Lower leg skin (tissue), 4 donors: Measurements from ENCODE around the gene STAT5B. TPM values are rescaled to one million over a fixed set of nuclear protein-coding genes. Genes with fewer than 3 reads are reported as not detected.

Experiments used
- DNase-seq, 2 donors: peaks; one replicate each; pipeline ENCODE4 v3.0.0-alpha.2; 2019; ENCODE audit warnings: low spot score in 2 of 2
- H3K4me3 ChIP-seq: fragments of 200-600 bp; sonication (generic); 2 replicates; pipeline ENCODE4 v1.5.1; 2017; ENCODE audit warnings: mild to moderate bottlenecking, low read depth; ENCODE audit not compliant: poor library complexity, severe bottlenecking
- POLR2A ChIP-seq, 2 donors: fragments of 450-650 bp; IDR thresholded peaks; one replicate each; pipeline ENCODE4 v1.6.1; 2016 to 2017; ENCODE audit warnings: antibody characterized with exemption in 2 of 2, mild to moderate bottlenecking in 1 of 2, moderate library complexity in 1 of 2
- WGBS, 2 donors: methylation state at CpG; one replicate each; pipeline ENCODE4 v1.1.5; 2018; 5-methylcytosine and 5-hydroxymethylcytosine counted together
- intact Hi-C: fragments of 100-400 bp; cut with DNase I; formaldehyde crosslinking; loops from one replicate; pipeline ENCODE4 v1.15.0; 2023; ENCODE audit warnings: low total_unique reads
- total RNA-seq, 4 donors: library from RNA; depleted of rRNA; stranded (reverse); fragments of >200 nt; gene quantifications; one replicate each; pipeline ENCODE4 v1.1.0, GENCODE V29; 2016
- TF ChIP-seq, protein P1 (sequence below), 3 donors: fragments of 450-650 bp; IDR thresholded peaks; one replicate each; pipeline ENCODE4 v1.5.1; 2016; ENCODE audit warnings: antibody characterized with exemption in 3 of 3, mild to moderate bottlenecking in 3 of 3, moderate library complexity in 2 of 3

Gene STAT5B
- total RNA-seq, 4 donors from 2014 or later = 40.2 to 72.4 (median 50.5) TPM

DNA sequence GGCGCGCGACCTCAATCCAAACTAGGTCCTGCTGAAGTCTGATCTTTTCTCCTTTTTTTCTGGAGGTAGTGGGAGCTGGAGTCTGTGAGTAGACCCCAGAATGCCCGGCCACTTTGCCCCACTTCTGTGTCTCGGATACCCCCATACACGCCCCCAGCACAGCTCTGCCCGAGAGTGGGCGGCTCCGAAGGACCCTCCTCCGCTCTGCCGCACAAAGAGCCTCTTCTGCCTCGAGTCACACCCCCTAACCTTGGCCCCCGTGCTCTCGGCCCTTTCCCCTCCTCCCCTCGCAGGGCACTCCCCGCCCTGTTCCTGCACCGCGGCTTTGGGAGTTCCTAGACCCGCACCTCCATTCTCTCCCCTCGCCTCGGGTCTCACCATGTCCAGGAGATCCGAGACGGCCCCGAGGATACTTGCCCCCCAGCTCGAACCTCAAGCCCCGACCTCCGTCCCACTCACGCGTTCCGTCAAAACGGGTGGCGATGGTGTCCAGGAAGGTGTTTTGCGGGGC is 95.7 kb downstream of the STAT5B start:
- TF ChIP-seq, protein P1, sequence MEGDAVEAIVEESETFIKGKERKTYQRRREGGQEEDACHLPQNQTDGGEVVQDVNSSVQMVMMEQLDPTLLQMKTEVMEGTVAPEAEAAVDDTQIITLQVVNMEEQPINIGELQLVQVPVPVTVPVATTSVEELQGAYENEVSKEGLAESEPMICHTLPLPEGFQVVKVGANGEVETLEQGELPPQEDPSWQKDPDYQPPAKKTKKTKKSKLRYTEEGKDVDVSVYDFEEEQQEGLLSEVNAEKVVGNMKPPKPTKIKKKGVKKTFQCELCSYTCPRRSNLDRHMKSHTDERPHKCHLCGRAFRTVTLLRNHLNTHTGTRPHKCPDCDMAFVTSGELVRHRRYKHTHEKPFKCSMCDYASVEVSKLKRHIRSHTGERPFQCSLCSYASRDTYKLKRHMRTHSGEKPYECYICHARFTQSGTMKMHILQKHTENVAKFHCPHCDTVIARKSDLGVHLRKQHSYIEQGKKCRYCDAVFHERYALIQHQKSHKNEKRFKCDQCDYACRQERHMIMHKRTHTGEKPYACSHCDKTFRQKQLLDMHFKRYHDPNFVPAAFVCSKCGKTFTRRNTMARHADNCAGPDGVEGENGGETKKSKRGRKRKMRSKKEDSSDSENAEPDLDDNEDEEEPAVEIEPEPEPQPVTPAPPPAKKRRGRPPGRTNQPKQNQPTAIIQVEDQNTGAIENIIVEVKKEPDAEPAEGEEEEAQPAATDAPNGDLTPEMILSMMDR (IDR thresholded peaks at IDR 0.05) = no peak
- no peak for TF ChIP-seq POLR2A (IDR thresholded peaks at IDR 0.05)
- intact Hi-C loops = no loop called here
- H3K4me3 ChIP-seq = no peak overlapping the region
- 2 to 3% methylated on average over 32 to 33 of the region's 33 CpGs for WGBS, 2 donors
- no peak for DNase-seq

DNA sequence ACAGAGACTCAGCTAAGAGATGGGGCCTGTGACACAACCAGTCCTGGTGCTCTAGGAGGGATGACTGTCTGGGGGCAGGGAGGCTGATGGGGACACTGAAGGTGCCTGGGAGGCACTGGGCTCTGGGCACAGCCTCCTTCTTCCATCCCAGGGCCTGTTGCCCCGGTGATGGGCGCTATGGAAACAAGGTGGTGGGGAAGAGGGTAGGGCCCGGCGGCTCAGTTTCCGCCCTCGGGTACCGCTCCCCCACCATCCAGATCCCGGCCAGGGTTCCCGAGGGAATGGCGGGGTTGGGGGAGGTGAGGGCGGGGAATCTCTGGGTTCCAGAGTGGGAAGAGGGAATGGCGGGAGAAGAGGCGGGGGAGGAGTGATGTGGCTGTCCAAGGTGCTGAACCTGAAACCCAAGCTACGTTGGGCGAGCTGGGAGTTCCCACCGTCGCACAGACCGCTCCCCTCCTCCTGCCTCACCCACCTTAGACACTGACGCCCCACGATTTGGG is 96.2 kb downstream of the STAT5B start:
- TF ChIP-seq, protein P1 (IDR thresholded peaks at IDR 0.05) = no peak
- TF ChIP-seq POLR2A (IDR thresholded peaks at IDR 0.05) = no peak
- WGBS, 2 donors = 8 to 11% methylated on average over 20 of the region's 20 CpGs
- intact Hi-C loops = no loop called here
- no peak for DNase-seq
- no peak overlapping the region for H3K4me3 ChIP-seq

DNA sequence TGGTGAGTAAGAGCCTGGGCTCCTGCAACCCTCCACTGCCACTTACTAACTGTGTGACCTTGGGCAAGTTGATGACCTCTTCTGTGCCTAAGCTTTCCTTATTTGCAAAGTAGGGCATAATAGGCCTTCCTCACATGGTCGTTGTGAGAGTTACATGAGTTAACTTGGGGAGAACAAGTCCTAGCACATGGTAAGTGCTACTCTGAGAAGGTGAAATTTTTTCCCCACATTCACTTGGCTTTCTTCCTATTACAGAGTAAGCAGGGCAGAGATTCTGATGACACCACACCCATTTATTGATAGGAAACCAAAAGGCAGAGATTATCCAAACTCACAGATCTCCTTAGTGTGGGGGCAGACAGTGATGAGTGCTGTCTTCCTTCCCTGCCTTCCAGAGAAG is 96.9 kb downstream of the STAT5B start:
- 8 to 21% methylated on average over 1 of the region's 1 CpG for WGBS, 2 donors
- TF ChIP-seq, protein P1 (IDR thresholded peaks at IDR 0.05) = no peak
- no peak for TF ChIP-seq POLR2A (IDR thresholded peaks at IDR 0.05)
- no peak for DNase-seq
- no peak overlapping the region for H3K4me3 ChIP-seq
- intact Hi-C loops = no loop called here

DNA sequence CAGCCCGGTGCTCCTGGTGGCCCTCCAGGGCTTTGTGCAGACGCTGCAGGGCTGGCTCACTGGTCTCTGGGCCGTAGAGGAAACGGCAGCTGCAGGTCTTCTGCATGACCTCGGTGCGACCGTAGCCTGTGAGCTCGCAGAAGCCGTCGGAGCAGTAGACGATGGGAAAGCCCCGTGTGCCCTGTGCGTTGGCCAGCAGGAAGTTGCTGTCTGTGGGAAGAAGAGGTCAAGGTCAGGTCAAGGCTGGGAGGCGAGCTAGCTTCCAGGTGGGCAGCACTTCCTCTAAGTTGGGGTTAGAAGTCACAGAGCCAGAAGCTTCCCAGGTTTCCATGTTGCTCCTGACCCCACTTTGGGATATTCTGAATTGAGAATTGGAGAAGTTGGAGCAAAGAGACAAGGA is 97.4 kb downstream of the STAT5B start:
- TF ChIP-seq, protein P1 (IDR thresholded peaks at IDR 0.05) = peak in 1 of 3 donors; percentile 46
- TF ChIP-seq POLR2A (IDR thresholded peaks at IDR 0.05) = no peak
- WGBS, 2 donors = 52 to 67% methylated on average over 13 to 14 of the region's 14 CpGs
- no peak for DNase-seq
- H3K4me3 ChIP-seq = no peak overlapping the region
- intact Hi-C loops = no loop called here

DNA sequence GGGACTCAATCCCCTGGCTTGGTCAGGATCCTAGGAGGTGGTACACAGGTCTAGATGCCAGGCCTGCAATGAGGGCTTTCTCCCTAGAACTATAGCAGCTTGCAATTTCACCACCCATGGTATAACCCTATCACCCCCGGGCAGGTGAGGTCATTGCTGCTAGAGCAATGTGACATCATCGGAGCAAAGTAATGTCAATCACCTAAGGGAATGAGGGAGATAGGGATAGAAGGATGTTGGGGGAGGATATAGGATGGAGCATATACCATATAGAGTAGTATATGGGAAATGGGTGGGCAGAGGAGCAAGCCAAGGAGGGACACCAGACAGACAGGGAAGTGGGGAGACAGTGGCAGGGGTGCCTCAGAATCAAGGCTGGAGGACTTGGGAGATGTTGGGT is 98.5 kb downstream of the STAT5B start:
- TF ChIP-seq POLR2A (IDR thresholded peaks at IDR 0.05) = no peak
- TF ChIP-seq, protein P1 (IDR thresholded peaks at IDR 0.05) = no peak
- no peak overlapping the region for H3K4me3 ChIP-seq
- DNase-seq = no peak
- intact Hi-C loops = no loop called here
- 92 to 96% methylated on average over 2 of the region's 2 CpGs for WGBS, 2 donors
